Measurements from ENCODE around the gene WNT16. TPM values are rescaled to one million over a fixed set of nuclear protein-coding genes. Genes with fewer than 3 reads are reported as not detected.
A peak's percentile ranks its signal among the peaks of the same experiment; 100 is the strongest.

Gene WNT16
- total RNA-seq, 1 donor = under 0.01 TPM

DNA sequence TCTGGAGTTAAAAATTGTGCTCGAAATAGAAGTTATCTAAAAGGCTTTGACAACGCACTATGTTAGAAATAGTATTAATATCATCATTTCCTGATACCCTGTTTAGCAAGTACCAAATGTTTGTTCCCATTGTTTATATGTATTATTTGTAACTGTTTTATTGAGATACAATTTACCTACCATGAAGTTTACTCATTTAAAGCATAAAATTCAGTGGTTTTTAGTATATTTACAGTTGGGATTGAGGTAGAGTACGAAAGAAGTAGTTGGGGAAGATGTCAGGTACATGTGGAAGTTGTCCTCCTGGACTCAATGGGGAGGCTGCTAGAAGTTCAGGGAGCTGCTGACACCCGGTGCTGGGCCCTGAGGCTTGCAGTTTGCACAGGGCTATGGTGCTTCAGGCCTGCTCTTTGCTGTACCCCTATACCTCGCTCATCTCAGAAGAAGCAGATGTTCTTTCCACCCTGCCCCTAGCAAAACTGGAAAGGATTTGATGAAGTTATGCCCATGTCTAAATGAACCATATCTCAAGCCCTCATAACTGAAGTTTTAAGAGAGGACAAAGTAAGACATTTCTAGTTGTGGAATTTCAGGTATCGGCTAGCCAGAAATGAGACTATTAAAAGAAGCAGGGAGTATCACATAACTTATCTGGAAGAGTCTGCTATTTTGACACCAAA lies 25.2 kb upstream of the WNT16 start:
- Histone ChIP-seq H3K27me3 (ENCODE audit: insufficient read depth, low read length) (no peaks in the 10 kb centered on the region), H2AFZ (ENCODE audit: low read length) (no peak overlapping the region), H3K27ac (ENCODE audit: low read depth, low read length) (peak overlapping the region; percentile 93), H3K4me2 (ENCODE audit: insufficient read depth, low read length) (no peak overlapping the region), H3K4me1 (ENCODE audit: insufficient read depth, low read length) (peaks cover 48% of the 10 kb centered on the region), H4K20me1 (ENCODE audit: insufficient read depth, low read length) (no peaks in the 10 kb centered on the region), H3K36me3 (ENCODE audit: insufficient read depth, low read length) (no peaks in the 10 kb centered on the region), H3K9me3 (ENCODE audit: low read depth, low read length) (no peaks in the 10 kb centered on the region), H3K79me2 (ENCODE audit: insufficient read depth, low read length) (no peaks in the 10 kb centered on the region), H3K4me3 (ENCODE audit: insufficient read depth, low read length) (no peak overlapping the region)
- TF ChIP-seq, protein P1, sequence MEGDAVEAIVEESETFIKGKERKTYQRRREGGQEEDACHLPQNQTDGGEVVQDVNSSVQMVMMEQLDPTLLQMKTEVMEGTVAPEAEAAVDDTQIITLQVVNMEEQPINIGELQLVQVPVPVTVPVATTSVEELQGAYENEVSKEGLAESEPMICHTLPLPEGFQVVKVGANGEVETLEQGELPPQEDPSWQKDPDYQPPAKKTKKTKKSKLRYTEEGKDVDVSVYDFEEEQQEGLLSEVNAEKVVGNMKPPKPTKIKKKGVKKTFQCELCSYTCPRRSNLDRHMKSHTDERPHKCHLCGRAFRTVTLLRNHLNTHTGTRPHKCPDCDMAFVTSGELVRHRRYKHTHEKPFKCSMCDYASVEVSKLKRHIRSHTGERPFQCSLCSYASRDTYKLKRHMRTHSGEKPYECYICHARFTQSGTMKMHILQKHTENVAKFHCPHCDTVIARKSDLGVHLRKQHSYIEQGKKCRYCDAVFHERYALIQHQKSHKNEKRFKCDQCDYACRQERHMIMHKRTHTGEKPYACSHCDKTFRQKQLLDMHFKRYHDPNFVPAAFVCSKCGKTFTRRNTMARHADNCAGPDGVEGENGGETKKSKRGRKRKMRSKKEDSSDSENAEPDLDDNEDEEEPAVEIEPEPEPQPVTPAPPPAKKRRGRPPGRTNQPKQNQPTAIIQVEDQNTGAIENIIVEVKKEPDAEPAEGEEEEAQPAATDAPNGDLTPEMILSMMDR (IDR thresholded peaks at IDR 0.05; ENCODE audit: extremely low read depth, low read depth, low read length) = peak; percentile 22
- no peak for DNase-seq (ENCODE audit: insufficient read length, low spot score, missing footprints)

DNA sequence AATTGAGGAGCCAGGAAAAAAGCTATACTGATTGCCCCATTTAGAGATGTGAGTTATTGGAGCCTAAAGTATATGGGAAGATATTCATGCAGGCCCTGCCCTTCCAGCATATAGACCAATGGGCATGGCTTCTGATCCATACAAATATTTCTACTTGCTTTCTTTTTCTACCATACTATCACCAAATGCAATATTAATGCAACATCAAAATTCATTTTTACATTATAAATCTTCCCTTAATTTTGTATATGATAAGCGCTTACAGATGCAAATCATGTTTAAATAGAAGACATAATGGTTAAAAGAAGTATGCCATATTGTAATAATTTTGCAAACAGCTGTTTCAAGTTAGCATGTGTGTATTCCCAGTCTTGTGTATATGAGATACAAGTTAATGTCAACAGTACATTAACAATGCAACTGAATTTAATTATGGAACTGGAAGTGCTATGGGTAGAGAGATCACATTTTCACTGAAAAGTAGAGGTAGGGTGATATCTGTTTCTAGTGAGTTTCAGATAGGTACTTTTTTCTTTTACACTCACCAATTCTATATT lies 24.6 kb upstream of the WNT16 start:
- no peak overlapping the region for H3K27ac ChIP-seq (ENCODE audit: low read depth, low read length)
- H3K4me3 ChIP-seq (ENCODE audit: insufficient read depth, low read length) = no peak overlapping the region
- TF ChIP-seq, protein P1 (IDR thresholded peaks at IDR 0.05; ENCODE audit: extremely low read depth, low read depth, low read length) = no peak
- no peak for DNase-seq (ENCODE audit: insufficient read length, low spot score, missing footprints)
- no peaks in the 10 kb centered on the region for H3K27me3 ChIP-seq (ENCODE audit: insufficient read depth, low read length)
- no peaks in the 10 kb centered on the region for H3K79me2 ChIP-seq (ENCODE audit: insufficient read depth, low read length)
- no peaks in the 10 kb centered on the region for H3K9me3 ChIP-seq (ENCODE audit: low read depth, low read length)
- no peak overlapping the region for H2AFZ ChIP-seq (ENCODE audit: low read length)
- H3K4me1 ChIP-seq (ENCODE audit: insufficient read depth, low read length) = peaks cover 43% of the 10 kb centered on the region
- no peaks in the 10 kb centered on the region for H4K20me1 ChIP-seq (ENCODE audit: insufficient read depth, low read length)
- H3K4me2 ChIP-seq (ENCODE audit: insufficient read depth, low read length) = no peak overlapping the region
- no peaks in the 10 kb centered on the region for H3K36me3 ChIP-seq (ENCODE audit: insufficient read depth, low read length)

GRCh38 chr7:121305109-121305508 lies 23.7 kb upstream of the WNT16 start:
- H3K4me1 ChIP-seq (ENCODE audit: insufficient read depth, low read length) = peaks cover 43% of the 10 kb centered on the region
- H3K9me3 ChIP-seq (ENCODE audit: low read depth, low read length) = no peaks in the 10 kb centered on the region
- TF ChIP-seq, protein P1 (IDR thresholded peaks at IDR 0.05; ENCODE audit: extremely low read depth, low read depth, low read length) = no peak
- H3K79me2 ChIP-seq (ENCODE audit: insufficient read depth, low read length) = no peaks in the 10 kb centered on the region
- peak overlapping the region; percentile 43 for H3K4me2 ChIP-seq (ENCODE audit: insufficient read depth, low read length)
- H3K27me3 ChIP-seq (ENCODE audit: insufficient read depth, low read length) = no peaks in the 10 kb centered on the region
- DNase-seq (ENCODE audit: insufficient read length, low spot score, missing footprints) = no peak
- peak overlapping the region; percentile 25 for H2AFZ ChIP-seq (ENCODE audit: low read length)
- H3K27ac ChIP-seq (ENCODE audit: low read depth, low read length) = peak overlapping the region; percentile 44
- H3K36me3 ChIP-seq (ENCODE audit: insufficient read depth, low read length) = no peaks in the 10 kb centered on the region
- no peaks in the 10 kb centered on the region for H4K20me1 ChIP-seq (ENCODE audit: insufficient read depth, low read length)
- H3K4me3 ChIP-seq (ENCODE audit: insufficient read depth, low read length) = peak overlapping the region; percentile 9

DNA sequence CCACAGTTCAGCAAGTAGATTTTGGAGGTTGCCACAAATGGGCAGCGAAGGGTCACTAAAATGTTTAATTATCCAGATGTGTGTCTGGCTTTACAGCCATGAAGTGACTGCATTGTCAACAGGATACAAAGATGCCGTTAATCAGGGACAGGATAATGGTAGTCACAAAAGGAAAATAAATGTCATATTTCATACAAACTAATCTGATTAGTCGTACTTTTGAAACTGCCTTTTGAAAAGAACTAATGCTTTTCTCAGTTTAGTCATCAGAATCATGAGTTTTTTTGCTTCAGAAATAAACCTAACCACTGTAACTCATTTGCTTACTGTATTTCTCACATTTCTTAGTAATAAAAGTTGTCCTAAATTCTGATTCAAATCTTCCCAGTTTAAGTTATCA lies 22.2 kb upstream of the WNT16 start:
- TF ChIP-seq, protein P1 (IDR thresholded peaks at IDR 0.05; ENCODE audit: extremely low read depth, low read depth, low read length) = no peak
- Histone ChIP-seq H3K79me2 (ENCODE audit: insufficient read depth, low read length) (no peaks in the 10 kb centered on the region), H3K4me3 (ENCODE audit: insufficient read depth, low read length) (no peak overlapping the region), H2AFZ (ENCODE audit: low read length) (peak overlapping the region; percentile 44), H3K9me3 (ENCODE audit: low read depth, low read length) (no peaks in the 10 kb centered on the region), H3K36me3 (ENCODE audit: insufficient read depth, low read length) (no peaks in the 10 kb centered on the region), H3K4me1 (ENCODE audit: insufficient read depth, low read length) (peaks cover 34% of the 10 kb centered on the region), H4K20me1 (ENCODE audit: insufficient read depth, low read length) (no peaks in the 10 kb centered on the region), H3K4me2 (ENCODE audit: insufficient read depth, low read length) (no peak overlapping the region), H3K27ac (ENCODE audit: low read depth, low read length) (no peak overlapping the region), H3K27me3 (ENCODE audit: insufficient read depth, low read length) (no peaks in the 10 kb centered on the region)
- DNase-seq (ENCODE audit: insufficient read length, low spot score, missing footprints) = no peak
